Panc1 (cell line): ENCODE data around the gene TMEM266. TPM values are rescaled to one million over a fixed set of nuclear protein-coding genes. Genes with fewer than 3 reads are reported as not detected.

Source experiments
- ATAC-seq: fragments of 200-7000 bp; cut with Tn5 transposase; 2 replicates; pipeline ENCODE4 v1.9.1; 2020; ENCODE audit warnings: mild to moderate bottlenecking, moderate library complexity
- BruUV-seq: library from RNA; stranded (reverse); fragments of 400-500 nt; replicated peaks from 2 replicates; lab custom pipeline; 2021; lab: Mats Ljungman, UMichigan
- CTCF ChIA-PET: fragments of 300-600 bp; sonication (Branson Sonifier 250); formaldehyde crosslinking; loops from one replicate; lab custom pipeline; 2022; ENCODE audit warnings: antibody characterized with exemption; lab: Charles Lee
- POLR2A ChIA-PET: fragments of 300-600 bp; sonication (Branson Sonifier 250); formaldehyde crosslinking; loops from one replicate; lab custom pipeline; 2022; ENCODE audit warnings: antibody characterized with exemption; lab: Charles Lee
- DNase-seq: peaks from one replicate; pipeline ENCODE4 v3.0.0-alpha.2; 2010; ENCODE audit warnings: low read depth, low spot score
- H3K27ac ChIP-seq: 2 replicates; pipeline ENCODE4 v1.5.1; 2011; ENCODE audit warnings: mild to moderate bottlenecking, low read length, inconsistent platforms
- H3K27me3 ChIP-seq: fragments of 200-500 bp; sonication (Bioruptor generic); 2 replicates; pipeline ENCODE4 v1.6.0; 2014; ENCODE audit warnings: low read length, inconsistent platforms; ENCODE audit not compliant: control insufficient read depth, insufficient read depth
- H3K36me3 ChIP-seq: fragments of 200-500 bp; sonication (Bioruptor generic); 2 replicates; pipeline ENCODE4 v1.5.1; 2014; ENCODE audit warnings: inconsistent platforms, mild to moderate bottlenecking, low read length, moderate library complexity; ENCODE audit not compliant: control insufficient read depth, insufficient read depth
- H3K4me1 ChIP-seq: 2 replicates; pipeline ENCODE4 v1.5.1; 2011; ENCODE audit warnings: inconsistent platforms, mild to moderate bottlenecking, low read length, moderate library complexity; ENCODE audit not compliant: control insufficient read depth, insufficient read depth
- H3K4me3 ChIP-seq, 2 experiments: 2 replicates each; pipeline ENCODE4 v1.5.1; 2011 to 2012; ENCODE audit warnings: low read depth in 2 of 2, low read length in 2 of 2, mild to moderate bottlenecking in 2 of 2, inconsistent platforms in 1 of 2, moderate library complexity in 1 of 2
- H3K9me3 ChIP-seq: fragments of 200-500 bp; sonication (Bioruptor generic); 2 replicates; pipeline ENCODE4 v1.5.1; 2014; ENCODE audit warnings: low read depth, mild to moderate bottlenecking, inconsistent platforms, low read length, moderate library complexity; ENCODE audit not compliant: control insufficient read depth, insufficient read depth
- POLR2AphosphoS5 ChIP-seq: IDR thresholded peaks from 2 replicates; pipeline ENCODE4 v1.6.1; 2012; ENCODE audit warnings: mild to moderate bottlenecking, low read depth, low read length, moderate library complexity
- SIN3A ChIP-seq: IDR thresholded peaks from 2 replicates; pipeline ENCODE4 v1.6.1; 2012; ENCODE audit warnings: low read depth, mild to moderate bottlenecking, low read length, moderate library complexity, borderline replicate concordance; ENCODE audit not compliant: insufficient read depth
- TCF7L2 ChIP-seq: IDR thresholded peaks from 2 replicates; pipeline ENCODE4 v1.6.1; 2011; ENCODE audit warnings: mild to moderate bottlenecking, low read depth, low read length, inconsistent platforms
- in situ Hi-C: cut with HindIII; loops from 2 replicates; pipeline ENCODE4 v1.10.0; 2016; ENCODE audit warnings: low sequenced_read_pairs, low pct_unique_long_range_greater_than_20kb
- intact Hi-C: fragments of 100-400 bp; cut with micrococcal nuclease; formaldehyde crosslinking; loops from one replicate; pipeline ENCODE4 v1.10.0; 2022; ENCODE audit not compliant: unreplicated experiment
- total RNA-seq: library from RNA; stranded (reverse); gene quantifications from one replicate; pipeline ENCODE4 v1.2.1, GENCODE V29; 2021; ENCODE audit not compliant: unreplicated experiment
- TF ChIP-seq, protein P1 (sequence below): fragments of 450-650 bp; IDR thresholded peaks from 2 replicates; pipeline ENCODE4 v1.5.1; 2017; ENCODE audit warnings: mild to moderate bottlenecking
- TF ChIP-seq, protein P2 (sequence below), 2 experiments: IDR thresholded peaks; 2 replicates each; pipeline ENCODE4 v1.6.1; 2011 to 2012; ENCODE audit warnings: low read depth in 2 of 2, control low read depth in 1 of 2, low read length in 1 of 2, mild to moderate bottlenecking in 1 of 2, moderate library complexity in 1 of 2; ENCODE audit not compliant: insufficient read depth in 1 of 2

TMEM266 gene
- total RNA-seq, 1 experiment from 2014 or later, result 0.21 TPM

DNA sequence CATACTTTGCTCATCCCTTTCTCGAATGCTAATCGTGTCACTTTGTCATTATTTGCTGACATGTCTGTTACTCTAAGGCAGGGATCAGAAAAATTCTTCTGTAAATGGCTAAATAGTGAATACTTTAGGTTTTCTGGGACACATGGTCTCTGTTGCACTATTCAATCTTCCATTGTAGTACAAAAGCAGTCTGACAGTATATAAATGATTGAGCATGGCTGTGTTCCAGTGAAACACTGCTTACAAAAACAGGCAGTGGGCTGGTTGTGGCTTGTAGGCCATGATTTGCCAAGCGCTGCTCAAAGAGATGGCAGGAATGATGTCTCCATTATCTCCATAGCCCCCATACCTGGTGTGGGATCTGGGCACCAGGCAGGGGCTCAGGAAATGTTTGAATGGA lies 45.6 kb downstream of the TMEM266 start:
- in situ Hi-C loops, result no loop called here
- DNase-seq (no peak), ATAC-seq (no peak)
- H3K27me3 ChIP-seq, result peaks cover 5% of the 10 kb centered on the region
- no peak overlapping the region for H3K27ac ChIP-seq
- no peaks in the 10 kb centered on the region for H3K36me3 ChIP-seq
- H3K4me3 ChIP-seq, result no peak overlapping the region
- CTCF ChIA-PET, result no interaction called here
- TF ChIP-seq TCF7L2, result no peak
- no peak for TF ChIP-seq POLR2AphosphoS5
- TF ChIP-seq SIN3A, result no peak
- TF ChIP-seq, protein P1, sequence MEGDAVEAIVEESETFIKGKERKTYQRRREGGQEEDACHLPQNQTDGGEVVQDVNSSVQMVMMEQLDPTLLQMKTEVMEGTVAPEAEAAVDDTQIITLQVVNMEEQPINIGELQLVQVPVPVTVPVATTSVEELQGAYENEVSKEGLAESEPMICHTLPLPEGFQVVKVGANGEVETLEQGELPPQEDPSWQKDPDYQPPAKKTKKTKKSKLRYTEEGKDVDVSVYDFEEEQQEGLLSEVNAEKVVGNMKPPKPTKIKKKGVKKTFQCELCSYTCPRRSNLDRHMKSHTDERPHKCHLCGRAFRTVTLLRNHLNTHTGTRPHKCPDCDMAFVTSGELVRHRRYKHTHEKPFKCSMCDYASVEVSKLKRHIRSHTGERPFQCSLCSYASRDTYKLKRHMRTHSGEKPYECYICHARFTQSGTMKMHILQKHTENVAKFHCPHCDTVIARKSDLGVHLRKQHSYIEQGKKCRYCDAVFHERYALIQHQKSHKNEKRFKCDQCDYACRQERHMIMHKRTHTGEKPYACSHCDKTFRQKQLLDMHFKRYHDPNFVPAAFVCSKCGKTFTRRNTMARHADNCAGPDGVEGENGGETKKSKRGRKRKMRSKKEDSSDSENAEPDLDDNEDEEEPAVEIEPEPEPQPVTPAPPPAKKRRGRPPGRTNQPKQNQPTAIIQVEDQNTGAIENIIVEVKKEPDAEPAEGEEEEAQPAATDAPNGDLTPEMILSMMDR, result no peak
- TF ChIP-seq, protein P2, sequence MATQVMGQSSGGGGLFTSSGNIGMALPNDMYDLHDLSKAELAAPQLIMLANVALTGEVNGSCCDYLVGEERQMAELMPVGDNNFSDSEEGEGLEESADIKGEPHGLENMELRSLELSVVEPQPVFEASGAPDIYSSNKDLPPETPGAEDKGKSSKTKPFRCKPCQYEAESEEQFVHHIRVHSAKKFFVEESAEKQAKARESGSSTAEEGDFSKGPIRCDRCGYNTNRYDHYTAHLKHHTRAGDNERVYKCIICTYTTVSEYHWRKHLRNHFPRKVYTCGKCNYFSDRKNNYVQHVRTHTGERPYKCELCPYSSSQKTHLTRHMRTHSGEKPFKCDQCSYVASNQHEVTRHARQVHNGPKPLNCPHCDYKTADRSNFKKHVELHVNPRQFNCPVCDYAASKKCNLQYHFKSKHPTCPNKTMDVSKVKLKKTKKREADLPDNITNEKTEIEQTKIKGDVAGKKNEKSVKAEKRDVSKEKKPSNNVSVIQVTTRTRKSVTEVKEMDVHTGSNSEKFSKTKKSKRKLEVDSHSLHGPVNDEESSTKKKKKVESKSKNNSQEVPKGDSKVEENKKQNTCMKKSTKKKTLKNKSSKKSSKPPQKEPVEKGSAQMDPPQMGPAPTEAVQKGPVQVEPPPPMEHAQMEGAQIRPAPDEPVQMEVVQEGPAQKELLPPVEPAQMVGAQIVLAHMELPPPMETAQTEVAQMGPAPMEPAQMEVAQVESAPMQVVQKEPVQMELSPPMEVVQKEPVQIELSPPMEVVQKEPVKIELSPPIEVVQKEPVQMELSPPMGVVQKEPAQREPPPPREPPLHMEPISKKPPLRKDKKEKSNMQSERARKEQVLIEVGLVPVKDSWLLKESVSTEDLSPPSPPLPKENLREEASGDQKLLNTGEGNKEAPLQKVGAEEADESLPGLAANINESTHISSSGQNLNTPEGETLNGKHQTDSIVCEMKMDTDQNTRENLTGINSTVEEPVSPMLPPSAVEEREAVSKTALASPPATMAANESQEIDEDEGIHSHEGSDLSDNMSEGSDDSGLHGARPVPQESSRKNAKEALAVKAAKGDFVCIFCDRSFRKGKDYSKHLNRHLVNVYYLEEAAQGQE (IDR thresholded peaks at IDR 0.05; ENCODE audit: insufficient read depth in 1 of 2, low read depth in 2 of 2, low read length in 1 of 2), result no peak
- BruUV-seq, result no TSS peak
- intact Hi-C loops, result no loop called here
- no peaks in the 10 kb centered on the region for H3K4me1 ChIP-seq
- POLR2A ChIA-PET, result no interaction called here
- H3K9me3 ChIP-seq, result no peaks in the 10 kb centered on the region

DNA sequence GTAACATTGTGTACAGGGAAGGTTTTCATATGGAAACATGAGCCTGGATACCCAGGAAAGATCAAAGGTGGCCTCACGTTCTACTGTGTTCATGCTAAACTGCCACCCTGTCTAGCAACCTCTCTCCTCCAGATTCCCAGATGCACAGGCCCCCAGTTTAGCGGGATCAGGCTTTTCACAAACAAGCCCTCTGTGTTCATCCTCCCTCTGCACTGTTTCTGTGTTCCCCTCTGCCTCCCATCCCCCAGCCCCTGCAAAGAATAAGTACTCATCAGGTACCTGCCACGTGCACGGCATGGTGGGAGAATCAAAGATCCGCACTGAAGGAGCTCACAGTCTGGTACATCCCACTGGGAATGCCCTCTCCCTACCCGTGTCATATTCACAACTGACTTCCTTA lies 46.1 kb downstream of the TMEM266 start:
- POLR2A ChIA-PET, result no interaction called here
- CTCF ChIA-PET, result no interaction called here

More for the DNA sequence above, 46.1 kb downstream of the TMEM266 start:
- H3K27me3 ChIP-seq, result no peaks in the 10 kb centered on the region
- no peak overlapping the region for H3K27ac ChIP-seq
- ATAC-seq (no peak), DNase-seq (no peak)
- in situ Hi-C loops, result no loop called here
- no peaks in the 10 kb centered on the region for H3K36me3 ChIP-seq
- TF ChIP-seq, protein P1, result no peak
- TF ChIP-seq POLR2AphosphoS5, result no peak
- TF ChIP-seq TCF7L2, result no peak
- TF ChIP-seq, protein P2 (IDR thresholded peaks at IDR 0.05; ENCODE audit: insufficient read depth in 1 of 2, low read depth in 2 of 2, low read length in 1 of 2), result no peak
- TF ChIP-seq SIN3A, result no peak
- H3K4me3 ChIP-seq, result no peak overlapping the region
- no peaks in the 10 kb centered on the region for H3K4me1 ChIP-seq
- no TSS peak for BruUV-seq
- no peaks in the 10 kb centered on the region for H3K9me3 ChIP-seq
- intact Hi-C loops, result no loop called here
